Measurements from ENCODE around the gene TMEM127.

GRCh38 chr2:96252526-96252925 is 13.3 kb downstream of the TMEM127 start:
- TF ChIP-seq REST (IDR thresholded peaks at IDR 0.05; ENCODE audit: insufficient read depth in 1 of 2, low read depth in 2 of 2, low read length in 2 of 2) (no peak), TAF1 (IDR thresholded peaks at IDR 0.05; ENCODE audit: borderline replicate concordance, insufficient read depth, low read length) (no peak), POLR2AphosphoS5 (IDR thresholded peaks at IDR 0.05; ENCODE audit: low read depth, low read length) (no peak)

Measured in PFSK-1 (cell line).